Measurements from ENCODE around the gene RFFL.

RFFL gene

GRCh38 chr17:34998205-34998604, 65.3 kb downstream of the RFFL start:
- DNase-seq (ENCODE audit: insufficient read length, low spot score) (peak; percentile 85), FAIRE-seq (no peak)
- TF ChIP-seq POLR2A (IDR thresholded peaks at IDR 0.05; ENCODE audit: low read depth, low read length) = no peak

- DNase-seq (ENCODE audit: insufficient read length, low spot score) (no peak), FAIRE-seq (no peak)
- no peak for TF ChIP-seq POLR2A (IDR thresholded peaks at IDR 0.05; ENCODE audit: low read depth, low read length)
Measured at GRCh38 chr17:34997355-34997862, 66.1 kb downstream of the RFFL start.

- FAIRE-seq = no peak
- DNase-seq (ENCODE audit: insufficient read length, low spot score) = no peak
- no peak for TF ChIP-seq POLR2A (IDR thresholded peaks at IDR 0.05; ENCODE audit: low read depth, low read length)
Measured at GRCh38 chr17:34996422-34997285, 66.9 kb downstream of the RFFL start.

GRCh38 chr17:34993031-34993430, 70.5 kb downstream of the RFFL start:
- no peak for TF ChIP-seq POLR2A (IDR thresholded peaks at IDR 0.05; ENCODE audit: low read depth, low read length)
- FAIRE-seq (no peak), DNase-seq (ENCODE audit: insufficient read length, low spot score) (no peak)

- no peak for TF ChIP-seq POLR2A (IDR thresholded peaks at IDR 0.05; ENCODE audit: low read depth, low read length)
- DNase-seq (ENCODE audit: insufficient read length, low spot score) (no peak), FAIRE-seq (no peak)
Measured at GRCh38 chr17:34991606-34992005, 71.9 kb downstream of the RFFL start.

GRCh38 chr17:34990921-34991365, 72.6 kb downstream of the RFFL start:
- no peak for TF ChIP-seq POLR2A (IDR thresholded peaks at IDR 0.05; ENCODE audit: low read depth, low read length)
- FAIRE-seq = no peak
- DNase-seq (ENCODE audit: insufficient read length, low spot score) = no peak

- FAIRE-seq (no peak), DNase-seq (ENCODE audit: insufficient read length, low spot score) (no peak)
Measured at GRCh38 chr17:34989473-34989872, 74.0 kb downstream of the RFFL start.

GRCh38 chr17:34988644-34989043, 74.9 kb downstream of the RFFL start:
- FAIRE-seq = no peak
- no peak for DNase-seq (ENCODE audit: insufficient read length, low spot score)
- TF ChIP-seq POLR2A (IDR thresholded peaks at IDR 0.05; ENCODE audit: low read depth, low read length) = no peak

More at GRCh38 chr17:34989473-34989872, 74.0 kb downstream of the RFFL start:
- TF ChIP-seq POLR2A (IDR thresholded peaks at IDR 0.05; ENCODE audit: low read depth, low read length) = no peak

- DNase-seq (ENCODE audit: insufficient read length, low spot score) (no peak), FAIRE-seq (no peak)
- no peak for TF ChIP-seq POLR2A (IDR thresholded peaks at IDR 0.05; ENCODE audit: low read depth, low read length)
Measured at GRCh38 chr17:34987232-34987631, 76.3 kb downstream of the RFFL start.

- DNase-seq (ENCODE audit: insufficient read length, low spot score) (no peak), FAIRE-seq (no peak)
- TF ChIP-seq POLR2A (IDR thresholded peaks at IDR 0.05; ENCODE audit: low read depth, low read length) = no peak
Measured at GRCh38 chr17:34981538-34982241, 81.8 kb downstream of the RFFL start.

- FAIRE-seq (peak; percentile 38), DNase-seq (ENCODE audit: insufficient read length, low spot score) (peak; percentile 67)
- TF ChIP-seq POLR2A (IDR thresholded peaks at IDR 0.05; ENCODE audit: low read depth, low read length) = peak; percentile 56; the same call in 1 of the 2 replicates
Measured at GRCh38 chr17:34980681-34981537, 82.6 kb downstream of the RFFL start.

GRCh38 chr17:34980353-34980680, 83.2 kb downstream of the RFFL start, which contains the start of gene LIG3:
TSS of gene LIG3 (plus strand) at chr17:34980512. CDS start at chr17:34983006, 2,494 bp downstream.
- TF ChIP-seq POLR2A (IDR thresholded peaks at IDR 0.05; ENCODE audit: low read depth, low read length) = no peak
- DNase-seq (ENCODE audit: insufficient read length, low spot score) = peak; percentile 93
- no peak for FAIRE-seq

- DNase-seq (ENCODE audit: insufficient read length, low spot score) = no peak
- no peak for FAIRE-seq
- no peak for TF ChIP-seq POLR2A (IDR thresholded peaks at IDR 0.05; ENCODE audit: low read depth, low read length)
Measured at GRCh38 chr17:34979650-34980352, 83.7 kb downstream of the RFFL start.
